ENCODE measurements around the gene MINAR1.

Gene MINAR1

DNA sequence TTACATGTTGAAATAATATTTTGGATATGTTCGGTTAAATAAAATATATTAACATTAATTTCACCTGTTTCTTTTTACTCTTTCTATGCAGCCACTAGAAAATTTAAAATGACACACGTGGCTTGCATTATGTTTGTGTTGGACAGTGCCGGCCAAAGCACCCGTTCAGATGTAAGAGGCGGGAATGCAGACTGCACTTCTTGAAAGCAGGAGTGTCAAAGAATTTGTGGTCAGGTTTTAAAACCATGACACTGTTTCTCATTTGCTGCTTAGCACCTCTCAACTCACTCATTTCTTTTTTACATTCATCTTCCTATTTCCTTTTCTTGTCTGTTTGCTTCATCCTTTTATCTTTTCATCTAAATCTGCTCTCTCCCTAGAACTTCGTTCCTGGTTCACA lies 35.3 kb upstream of the MINAR1 start (continued):
- TF ChIP-seq KLF8 (tag by site-specific recombination; IDR thresholded peaks at IDR 0.05) (no peak), ZNF202 (tag by site-specific recombination; IDR thresholded peaks at IDR 0.05; ENCODE audit: borderline replicate concordance) (no peak), ZNF660 (tag by site-specific recombination; IDR thresholded peaks at IDR 0.05) (no peak), ZNF174 (tag by site-specific recombination; IDR thresholded peaks at IDR 0.05) (no peak), TRIM28 (IDR thresholded peaks at IDR 0.05; ENCODE audit: borderline replicate concordance, low read length) (no peak), GLI2 (tag by site-specific recombination; IDR thresholded peaks at IDR 0.05; ENCODE audit: borderline replicate concordance, low read depth) (no peak)
- TF ChIP-seq, protein P1, sequence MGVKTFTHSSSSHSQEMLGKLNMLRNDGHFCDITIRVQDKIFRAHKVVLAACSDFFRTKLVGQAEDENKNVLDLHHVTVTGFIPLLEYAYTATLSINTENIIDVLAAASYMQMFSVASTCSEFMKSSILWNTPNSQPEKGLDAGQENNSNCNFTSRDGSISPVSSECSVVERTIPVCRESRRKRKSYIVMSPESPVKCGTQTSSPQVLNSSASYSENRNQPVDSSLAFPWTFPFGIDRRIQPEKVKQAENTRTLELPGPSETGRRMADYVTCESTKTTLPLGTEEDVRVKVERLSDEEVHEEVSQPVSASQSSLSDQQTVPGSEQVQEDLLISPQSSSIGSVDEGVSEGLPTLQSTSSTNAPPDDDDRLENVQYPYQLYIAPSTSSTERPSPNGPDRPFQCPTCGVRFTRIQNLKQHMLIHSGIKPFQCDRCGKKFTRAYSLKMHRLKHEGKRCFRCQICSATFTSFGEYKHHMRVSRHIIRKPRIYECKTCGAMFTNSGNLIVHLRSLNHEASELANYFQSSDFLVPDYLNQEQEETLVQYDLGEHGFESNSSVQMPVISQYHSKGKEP (tag by site-specific recombination; IDR thresholded peaks at IDR 0.05), result no peak

DNA sequence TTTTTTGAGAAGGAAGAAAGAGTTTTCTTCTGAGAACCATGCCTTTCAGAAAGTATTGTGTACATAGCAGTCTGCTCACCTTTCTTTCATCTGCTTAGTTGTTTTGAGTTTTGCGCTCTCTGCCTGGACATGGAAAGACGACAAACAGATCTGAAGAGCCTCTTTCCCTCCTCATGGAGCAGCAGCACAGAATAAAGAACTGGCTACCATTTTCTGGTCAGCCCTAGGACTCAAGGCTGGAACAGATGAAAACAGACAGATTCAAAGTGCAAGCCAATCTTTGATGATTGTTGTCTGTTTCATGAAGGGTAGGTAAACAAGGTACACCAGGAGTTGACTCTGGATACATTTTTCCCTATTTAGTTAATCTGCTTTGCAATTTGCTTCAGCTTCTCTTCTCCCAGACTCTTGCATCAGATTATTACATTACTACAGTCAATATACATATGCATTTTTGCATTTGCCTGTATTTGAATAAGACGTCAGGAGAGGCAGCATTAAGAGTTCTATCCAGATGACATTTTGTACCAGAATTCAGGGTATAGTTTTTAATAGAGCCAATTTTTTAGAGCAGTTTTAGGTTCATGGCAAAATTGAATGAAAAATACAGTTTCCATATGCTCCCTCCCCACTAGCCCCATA lies 34.7 kb upstream of the MINAR1 start:
- Histone ChIP-seq H3K27ac (ENCODE audit: extremely low read depth, low read depth, low read length) (no peak overlapping the region), H3K9me3 (ENCODE audit: control insufficient read depth, insufficient read depth, low read depth, low read length) (no peaks in the 10 kb centered on the region), H3K4me3 (ENCODE audit: low read depth, low read length) (no peak overlapping the region), H3K36me3 (ENCODE audit: control insufficient read depth in 2 of 2, insufficient read depth in 1 of 2, low read length in 2 of 2) (no peaks in the 10 kb centered on the region; a peak in 1 of 3 replicates), H3K4me1 (ENCODE audit: control insufficient read depth, insufficient read depth, low read length) (no peaks in the 10 kb centered on the region)
- POLR2A ChIA-PET, result no interaction called here
- CTCF ChIA-PET, result interaction anchor here (0.7 kb wide), 1 partner anchor 16 kb away, joined by 4 read pairs; no protein-coding TSS in a partner anchor
- TF ChIP-seq, protein P2, sequence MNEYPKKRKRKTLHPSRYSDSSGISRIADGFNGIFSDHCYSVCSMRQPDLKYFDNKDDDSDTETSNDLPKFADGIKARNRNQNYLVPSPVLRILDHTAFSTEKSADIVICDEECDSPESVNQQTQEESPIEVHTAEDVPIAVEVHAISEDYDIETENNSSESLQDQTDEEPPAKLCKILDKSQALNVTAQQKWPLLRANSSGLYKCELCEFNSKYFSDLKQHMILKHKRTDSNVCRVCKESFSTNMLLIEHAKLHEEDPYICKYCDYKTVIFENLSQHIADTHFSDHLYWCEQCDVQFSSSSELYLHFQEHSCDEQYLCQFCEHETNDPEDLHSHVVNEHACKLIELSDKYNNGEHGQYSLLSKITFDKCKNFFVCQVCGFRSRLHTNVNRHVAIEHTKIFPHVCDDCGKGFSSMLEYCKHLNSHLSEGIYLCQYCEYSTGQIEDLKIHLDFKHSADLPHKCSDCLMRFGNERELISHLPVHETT (tag by site-specific recombination; IDR thresholded peaks at IDR 0.05), result no peak
- TF ChIP-seq ZNF530 (tag by site-specific recombination; IDR thresholded peaks at IDR 0.05; ENCODE audit: low read depth) (no peak), ZNF112 (tag by site-specific recombination; IDR thresholded peaks at IDR 0.05) (no peak), ZNF223 (tag by site-specific recombination; IDR thresholded peaks at IDR 0.05) (no peak), ZNF239 (tag by site-specific recombination; IDR thresholded peaks at IDR 0.05) (no peak), ZNF138 (tag by site-specific recombination; IDR thresholded peaks at IDR 0.05; ENCODE audit: borderline replicate concordance) (no peak)

DNA sequence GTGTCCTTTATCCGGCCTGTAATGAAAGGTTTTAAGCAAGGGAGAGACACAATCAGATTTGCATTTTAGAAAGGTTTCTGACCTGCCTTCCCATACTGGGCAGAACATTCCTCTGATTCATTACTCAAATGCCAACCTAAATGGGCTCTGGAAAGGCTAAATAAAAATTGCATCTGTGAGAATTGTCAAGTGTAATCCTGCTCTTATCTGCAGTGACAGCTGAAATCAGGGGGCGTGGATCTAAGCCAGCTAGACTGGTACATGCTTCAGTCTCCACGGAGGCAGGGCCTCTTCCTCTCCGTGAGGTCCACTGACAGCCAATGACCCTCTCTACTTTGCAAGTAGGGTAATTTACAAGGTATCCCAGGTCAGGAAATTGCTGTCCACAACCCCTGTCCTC lies 32.5 kb upstream of the MINAR1 start:
- Histone ChIP-seq H3K27ac (ENCODE audit: extremely low read depth, low read depth, low read length) (no peak overlapping the region), H3K4me3 (ENCODE audit: low read depth, low read length) (no peak overlapping the region), H3K36me3 (ENCODE audit: control insufficient read depth in 2 of 2, insufficient read depth in 1 of 2, low read length in 2 of 2) (no peaks in the 10 kb centered on the region), H3K4me1 (ENCODE audit: control insufficient read depth, insufficient read depth, low read length) (no peaks in the 10 kb centered on the region), H3K9me3 (ENCODE audit: control insufficient read depth, insufficient read depth, low read depth, low read length) (no peaks in the 10 kb centered on the region)
- ChIA-PET CTCF (interaction anchor here (1.1 to 2.0 kb wide), 2 partner anchors 18 to 197 kb away, joined by 4 to 8 read pairs; no protein-coding TSS in a partner anchor), POLR2A (no interaction called here)
- TF ChIP-seq, protein P3, sequence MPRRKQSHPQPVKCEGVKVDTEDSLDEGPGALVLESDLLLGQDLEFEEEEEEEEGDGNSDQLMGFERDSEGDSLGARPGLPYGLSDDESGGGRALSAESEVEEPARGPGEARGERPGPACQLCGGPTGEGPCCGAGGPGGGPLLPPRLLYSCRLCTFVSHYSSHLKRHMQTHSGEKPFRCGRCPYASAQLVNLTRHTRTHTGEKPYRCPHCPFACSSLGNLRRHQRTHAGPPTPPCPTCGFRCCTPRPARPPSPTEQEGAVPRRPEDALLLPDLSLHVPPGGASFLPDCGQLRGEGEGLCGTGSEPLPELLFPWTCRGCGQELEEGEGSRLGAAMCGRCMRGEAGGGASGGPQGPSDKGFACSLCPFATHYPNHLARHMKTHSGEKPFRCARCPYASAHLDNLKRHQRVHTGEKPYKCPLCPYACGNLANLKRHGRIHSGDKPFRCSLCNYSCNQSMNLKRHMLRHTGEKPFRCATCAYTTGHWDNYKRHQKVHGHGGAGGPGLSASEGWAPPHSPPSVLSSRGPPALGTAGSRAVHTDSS (tag by site-specific recombination; IDR thresholded peaks at IDR 0.05), result no peak

DNA sequence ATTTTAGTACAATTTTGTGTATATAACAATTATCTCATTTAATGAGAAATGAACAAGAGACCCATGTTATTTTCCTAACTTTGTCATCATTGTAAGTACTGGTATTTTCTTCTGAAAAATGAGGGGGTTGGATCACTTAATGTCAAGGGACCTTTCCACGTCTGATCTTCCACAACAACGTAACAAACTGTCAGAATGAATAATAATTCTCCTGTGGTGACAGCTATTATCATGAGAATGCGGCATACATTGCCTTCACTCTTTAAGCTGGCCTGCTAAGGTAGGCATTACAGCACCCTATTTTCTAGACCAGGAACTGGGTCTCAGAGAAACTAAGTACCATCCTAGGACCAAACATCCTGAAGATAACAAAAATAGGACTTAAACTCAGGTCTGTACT lies 31.5 kb upstream of the MINAR1 start:
- H3K27ac ChIP-seq (ENCODE audit: extremely low read depth, low read depth, low read length), result no peak overlapping the region
- no peak overlapping the region for H3K4me3 ChIP-seq (ENCODE audit: low read depth, low read length)
- ChIA-PET POLR2A (no interaction called here), CTCF (no interaction called here)
- TF ChIP-seq ZNF555 (tag by site-specific recombination; conservative IDR thresholded peaks at IDR 0.05), result no peak
- TF ChIP-seq ZNF792 (tag by site-specific recombination; IDR thresholded peaks at IDR 0.05), result no peak
- no peak for TF ChIP-seq ZNF202 (tag by site-specific recombination; IDR thresholded peaks at IDR 0.05; ENCODE audit: borderline replicate concordance)
- no peak for TF ChIP-seq ZNF521 (tag by site-specific recombination; IDR thresholded peaks at IDR 0.05)
- H3K36me3 ChIP-seq (ENCODE audit: control insufficient read depth in 2 of 2, insufficient read depth in 1 of 2, low read length in 2 of 2), result no peaks in the 10 kb centered on the region
- H3K4me1 ChIP-seq (ENCODE audit: control insufficient read depth, insufficient read depth, low read length), result no peaks in the 10 kb centered on the region
- H3K9me3 ChIP-seq (ENCODE audit: control insufficient read depth, insufficient read depth, low read depth, low read length), result no peaks in the 10 kb centered on the region

Data from HEK293 (cell line).